ENCODE data around the gene FAM72A.
"Not testable (repeated sequence)": the region's sequence is repeated elsewhere in the genome, so short reads cannot be mapped to it uniquely, and the experiment has no call there.

GRCh38 chr1:206173110-206173719 is 29.4 kb downstream of the FAM72A start:
- not testable (repeated sequence) for TF ChIP-seq POLR2AphosphoS5, CTCF (IDR thresholded peaks at IDR 0.05)
